B cell (primary cell): ENCODE results near the gene FLCN. TPM values are rescaled to one million over a fixed set of nuclear protein-coding genes. Genes with fewer than 3 reads are reported as not detected.
A peak's percentile ranks its signal among the peaks of the same experiment; 100 is the strongest.

Experiments used
- ATAC-seq: fragments of 200-7000 bp; cut with Tn5 transposase; one replicate; pipeline ENCODE4 v1.10.0; 2021; ENCODE audit warnings: low read depth, mild to moderate bottlenecking, moderate number of reproducible peaks, moderate library complexity
- CTCF ChIA-PET: fragments of 350-600 bp; sonication (Branson Sonifier 250); formaldehyde crosslinking; loops from one replicate; lab custom pipeline; 2021; ENCODE audit warnings: antibody characterized with exemption, inconsistent platforms; lab: Charles Lee
- POLR2A ChIA-PET: fragments of 350-600 bp; sonication (Branson Sonifier 250); formaldehyde crosslinking; loops from one replicate; lab custom pipeline; 2021; ENCODE audit warnings: antibody characterized with exemption; lab: Charles Lee
- DNase-seq: peaks from one replicate; pipeline ENCODE4 v3.0.0; 2013
- H2AFZ ChIP-seq: 2 replicates; pipeline ENCODE4 v1.6.1; 2012; ENCODE audit warnings: mild to moderate bottlenecking, low read depth, low read length; ENCODE audit not compliant: insufficient read depth, poor library complexity, severe bottlenecking
- H3K27ac ChIP-seq, 2 donors: 1 replicate in 1 of 2; 2 replicates in 1 of 2; pipeline ENCODE4 v1.5.1; 2012 to 2013; ENCODE audit warnings: low read length in 2 of 2, mild to moderate bottlenecking in 2 of 2, moderate library complexity in 1 of 2
- H3K27me3 ChIP-seq, 4 experiments: fragments of 200-600 bp in 1 of 4; sonication (generic) in 1 of 4; replicated peaks in 1 of 4; 1 replicate in 2 of 4; 2 replicates in 2 of 4; pipeline versions ENCODE4 v1.6.1 to v1.7.0; 2013 to 2016; ENCODE audit warnings: low read length in 3 of 4, mild to moderate bottlenecking in 2 of 4, mixed read lengths in 1 of 4, moderate library complexity in 1 of 4; ENCODE audit not compliant: insufficient read depth in 4 of 4, control insufficient read depth in 3 of 4; ENCODE audit errors: control extremely low read depth in 1 of 4
- H3K36me3 ChIP-seq, 2 experiments: replicated peaks in 1 of 2; 1 replicate in 1 of 2; 2 replicates in 1 of 2; pipeline versions ENCODE4 v1.6.1 to v1.7.1; 2013; ENCODE audit warnings: low read length in 1 of 2; ENCODE audit not compliant: insufficient read depth in 2 of 2, control insufficient read depth in 1 of 2; ENCODE audit errors: control extremely low read depth in 1 of 2, extremely low read depth in 1 of 2
- H3K4me1 ChIP-seq, 2 donors: fragments of 200-600 bp in 1 of 2; sonication (generic) in 1 of 2; 1 replicate in 1 of 2; 2 replicates in 1 of 2; pipeline versions ENCODE4 v1.5.1 to v1.6.1; 2013 to 2017; ENCODE audit warnings: low read length in 2 of 2; ENCODE audit not compliant: control insufficient read depth in 2 of 2, insufficient read depth in 2 of 2
- H3K4me2 ChIP-seq: replicated peaks from 2 replicates; pipeline ENCODE3; 2012; ENCODE audit warnings: mild to moderate bottlenecking, low read depth, low read length; ENCODE audit not compliant: poor library complexity, severe bottlenecking
- H3K4me3 ChIP-seq, 5 experiments: fragments of 200-600 bp in 1 of 5; sonication (generic) in 1 of 5; 1 replicate in 3 of 5; 2 replicates in 2 of 5; pipeline versions ENCODE4 v1.5.1 to v1.7.0; 2011 to 2016; ENCODE audit warnings: low read length in 4 of 5, mild to moderate bottlenecking in 4 of 5, low read depth in 2 of 5, control low read depth in 1 of 5, moderate library complexity in 1 of 5; ENCODE audit not compliant: insufficient read depth in 1 of 5; ENCODE audit errors: control extremely low read depth in 1 of 5, extremely low read depth in 1 of 5
- H3K79me2 ChIP-seq: fragments of 200-600 bp; sonication (generic); one replicate; pipeline ENCODE4 v1.6.0; 2016; ENCODE audit warnings: low read length; ENCODE audit not compliant: control insufficient read depth, insufficient read depth
- H3K9ac ChIP-seq: fragments of 200-600 bp; sonication (generic); 2 replicates; pipeline ENCODE4 v1.6.1; 2017; ENCODE audit warnings: mild to moderate bottlenecking, low read length, moderate library complexity
- H3K9me3 ChIP-seq, 3 donors: one replicate each; pipeline versions ENCODE4 v1.6.1 to v1.7.1; 2013; ENCODE audit warnings: low read length in 2 of 3; ENCODE audit not compliant: control insufficient read depth in 2 of 3, insufficient read depth in 1 of 3; ENCODE audit errors: control extremely low read depth in 1 of 3
- H4K20me1 ChIP-seq: 2 replicates; pipeline ENCODE4 v1.6.0; 2012; ENCODE audit warnings: mild to moderate bottlenecking, low read length; ENCODE audit not compliant: insufficient read depth, control insufficient read depth, poor library complexity, severe bottlenecking
- H3K27ac Mint-ChIP-seq: one replicate; pipeline ENCODE4 v1.8.0; 2021; ENCODE audit warnings: mixed read lengths
- H3K27me3 Mint-ChIP-seq: one replicate; pipeline ENCODE4 v1.8.0; 2021; ENCODE audit warnings: mixed read lengths
- H3K4me1 Mint-ChIP-seq: one replicate; pipeline ENCODE4 v1.8.0; 2021; ENCODE audit warnings: mixed read lengths
- H3K4me3 Mint-ChIP-seq: one replicate; pipeline ENCODE4 v1.8.0; 2021; ENCODE audit warnings: mixed read lengths
- H3K9me3 Mint-ChIP-seq: one replicate; pipeline ENCODE4 v1.8.0; 2022; ENCODE audit warnings: mixed read lengths; ENCODE audit not compliant: insufficient read depth
- CTCF ChIP-seq: fragments of 200-600 bp; IDR thresholded peaks from one replicate; pipeline ENCODE4 v1.8.0; 2022; ENCODE audit warnings: antibody characterized with exemption, mild to moderate bottlenecking
- EZH2 ChIP-seq: IDR thresholded peaks from 2 replicates; pipeline ENCODE4 v1.6.1; 2012; ENCODE audit warnings: borderline replicate concordance, low read depth, mild to moderate bottlenecking, moderate library complexity, low read length; ENCODE audit not compliant: insufficient read depth, poor library complexity, severe bottlenecking
- WGBS: methylation state at CpG from one replicate; pipeline ENCODE4 v1.1.5; 2013; ENCODE audit warnings: missing lambda C conversion rate; ENCODE audit not compliant: insufficient coverage; 5-methylcytosine and 5-hydroxymethylcytosine counted together
- intact Hi-C: fragments of 100-400 bp; cut with micrococcal nuclease; formaldehyde crosslinking; loops from one replicate; pipeline ENCODE4 v1.10.0; 2022
- polyA plus RNA-seq: library from polyadenylated mRNA; depleted of rRNA; stranded (reverse); fragments of >200 nt; gene quantifications from 2 replicates; pipeline ENCODE4 v1.2.3, GENCODE V29; 2012
- total RNA-seq, 2 donors: library from RNA; stranded (reverse); fragments of 120-200 nt in 1 of 2; gene quantifications; 1 replicate in 1 of 2; 2 replicates in 1 of 2; pipeline versions ENCODE4 v1.2.3 to v1.2.4, GENCODE V29; 2013 to 2022

The FLCN gene
- total and polyA plus RNA-seq, 2 donors (not counting 1 experiment from before 2014, with no cell fraction given): 36.6 to 128 TPM

GRCh38 chr17:17172990-17173389 lies 64.0 kb downstream of the FLCN start:
- Mint-ChIP-seq H3K4me1 (peaks cover 31% of the 10 kb centered on the region), H3K27ac (peak overlapping the region; percentile 59), H3K9me3 (no peaks in the 10 kb centered on the region), H3K27me3 (no peaks in the 10 kb centered on the region), H3K4me3 (no peak overlapping the region)
- H3K4me3 ChIP-seq: no peak overlapping the region
- H3K79me2 ChIP-seq: no peaks in the 10 kb centered on the region
- ATAC-seq: no peak
- no peak overlapping the region for H3K9ac ChIP-seq
- H3K27ac ChIP-seq: no peak overlapping the region
- H2AFZ ChIP-seq: no peak overlapping the region
- H4K20me1 ChIP-seq: peaks cover 9% of the 10 kb centered on the region
- no peaks in the 10 kb centered on the region for H3K9me3 ChIP-seq
- ChIA-PET CTCF (no interaction called here), POLR2A (no interaction called here)
- H3K4me2 ChIP-seq: no peak overlapping the region
- no peak for DNase-seq
- H3K36me3 ChIP-seq: peaks cover 2 to 75% of the 10 kb centered on the region in 2 experiments
- peaks cover 20 to 23% of the 10 kb centered on the region in 2 donors for H3K4me1 ChIP-seq
- 91% methylated on average over 9 of the region's 9 CpGs for WGBS
- TF ChIP-seq CTCF: no peak
- TF ChIP-seq EZH2: no peak
- H3K27me3 ChIP-seq: no peaks in the 10 kb centered on the region
- intact Hi-C loops: no loop called here

GRCh38 chr17:17172001-17172939 lies 64.7 kb downstream of the FLCN start:
- ATAC-seq (no peak), DNase-seq (no peak)
- Mint-ChIP-seq H3K9me3 (no peaks in the 10 kb centered on the region), H3K4me1 (peaks cover 31% of the 10 kb centered on the region), H3K4me3 (no peak overlapping the region), H3K27me3 (no peaks in the 10 kb centered on the region), H3K27ac (no peak overlapping the region)
- Histone ChIP-seq H4K20me1 (peaks cover 9% of the 10 kb centered on the region), H3K4me2 (no peak overlapping the region), H2AFZ (no peak overlapping the region), H3K4me1 (peaks cover 20 to 23% of the 10 kb centered on the region in 2 donors), H3K79me2 (no peaks in the 10 kb centered on the region), H3K36me3 (peaks cover 0 to 75% of the 10 kb centered on the region in 2 experiments), H3K4me3 (no peak overlapping the region), H3K9ac (no peak overlapping the region), H3K9me3 (no peaks in the 10 kb centered on the region), H3K27me3 (no peaks in the 10 kb centered on the region), H3K27ac (no peak overlapping the region)
- intact Hi-C loops: no loop called here
- WGBS: 90% methylated on average over 23 of the region's 26 CpGs
- TF ChIP-seq EZH2 (no peak), CTCF (no peak)
- ChIA-PET CTCF (interaction anchor here (0.8 kb wide), 2 partner anchors 22 to 33 kb away, joined by 3 read pairs; no protein-coding TSS in a partner anchor), POLR2A (no interaction called here)
